NB4 (cell line): ENCODE measurements around the gene LRRC72.

ENCODE experiments used
- CTCF ChIP-seq: IDR thresholded peaks from one replicate; pipeline ENCODE4 v1.5.1; 2012; ENCODE audit warnings: low read depth, low read length
- POLR2A ChIP-seq: IDR thresholded peaks from 2 replicates; pipeline ENCODE4 v1.6.1; 2011; ENCODE audit warnings: mild to moderate bottlenecking; ENCODE audit not compliant: insufficient read length; ENCODE audit errors: extremely low read depth

GRCh38 chr7:16587129-16587528, 60.5 kb downstream of the LRRC72 start:
- TF ChIP-seq CTCF, result no peak
- no peak for TF ChIP-seq POLR2A
